HG02970 (cell line): ENCODE measurements around the gene NDRG4.
"Not testable (repeated sequence)": the region's sequence is repeated elsewhere in the genome, so short reads cannot be mapped to it uniquely, and the experiment has no call there.

Experiments used
- ATAC-seq: cut with Tn5 transposase; IDR thresholded peaks from one replicate; pipeline ENCODE4 v1.9.1; 2021; ENCODE audit warnings: mild to moderate bottlenecking, moderate library complexity, moderate number of reproducible peaks; ENCODE audit not compliant: unreplicated experiment, low FRiP score

The NDRG4 gene

GRCh38 chr16:58464916-58465731 is 34.8 kb upstream of the NDRG4 start:
- ATAC-seq: no peak

DNA sequence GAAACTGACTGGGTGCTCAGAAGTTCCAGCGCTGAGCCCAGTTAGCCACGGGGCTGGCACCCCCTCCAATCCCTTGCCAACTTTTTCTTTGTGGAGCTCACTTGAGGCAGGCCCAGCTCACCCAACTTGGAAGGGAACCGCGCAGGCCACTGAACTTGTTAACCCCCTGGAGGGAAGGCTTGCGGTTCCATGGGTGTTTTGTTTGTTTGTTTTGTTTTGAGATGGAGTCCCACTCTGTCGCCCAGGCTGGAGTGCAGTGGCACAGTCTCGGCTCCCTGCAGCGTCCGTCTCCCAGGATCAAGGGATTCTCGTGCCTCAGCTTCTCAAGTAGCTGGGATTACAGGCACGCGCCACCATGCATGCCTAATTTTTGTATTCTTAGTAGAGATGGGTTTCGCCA is 34.1 kb upstream of the NDRG4 start:
- ATAC-seq: no peak

DNA sequence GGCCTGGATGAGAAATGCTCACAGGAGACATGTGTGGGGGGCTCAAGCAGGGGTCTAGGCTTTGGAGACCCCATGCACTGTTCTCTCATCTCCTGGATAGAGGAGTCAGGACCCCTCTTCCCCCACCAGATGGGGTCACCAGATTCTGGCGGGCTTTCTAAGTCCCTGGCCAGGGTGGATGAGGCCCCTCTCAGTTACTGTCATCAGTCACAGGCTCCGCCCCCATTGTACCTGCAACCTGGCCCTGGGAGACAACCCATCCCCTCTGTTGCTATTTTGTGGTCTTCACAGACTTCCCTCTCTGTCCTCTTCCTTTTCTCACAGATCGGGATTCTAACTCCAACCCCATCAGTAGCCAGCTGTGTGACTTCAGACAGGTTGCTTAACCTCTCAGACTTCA is 33.5 kb upstream of the NDRG4 start:
- no peak for ATAC-seq

- ATAC-seq: no peak
These were observed 32.0 kb upstream of the NDRG4 start for GRCh38 chr16:58467905-58468304.

GRCh38 chr16:58471209-58471975 is 28.6 kb upstream of the NDRG4 start:
- no peak for ATAC-seq

- no peak for ATAC-seq
These were observed 27.7 kb upstream of the NDRG4 start for GRCh38 chr16:58472266-58472665.

- ATAC-seq: no peak
These were observed 27.1 kb upstream of the NDRG4 start for GRCh38 chr16:58472827-58473226.

GRCh38 chr16:58474296-58474695 is 25.6 kb upstream of the NDRG4 start:
- no peak for ATAC-seq

- no peak for ATAC-seq
These were observed 24.8 kb upstream of the NDRG4 start for GRCh38 chr16:58475091-58475619.

- ATAC-seq: no peak
These were observed 23.2 kb upstream of the NDRG4 start for GRCh38 chr16:58476791-58477190.

GRCh38 chr16:58478427-58478826 is 21.5 kb upstream of the NDRG4 start:
- ATAC-seq: no peak

DNA sequence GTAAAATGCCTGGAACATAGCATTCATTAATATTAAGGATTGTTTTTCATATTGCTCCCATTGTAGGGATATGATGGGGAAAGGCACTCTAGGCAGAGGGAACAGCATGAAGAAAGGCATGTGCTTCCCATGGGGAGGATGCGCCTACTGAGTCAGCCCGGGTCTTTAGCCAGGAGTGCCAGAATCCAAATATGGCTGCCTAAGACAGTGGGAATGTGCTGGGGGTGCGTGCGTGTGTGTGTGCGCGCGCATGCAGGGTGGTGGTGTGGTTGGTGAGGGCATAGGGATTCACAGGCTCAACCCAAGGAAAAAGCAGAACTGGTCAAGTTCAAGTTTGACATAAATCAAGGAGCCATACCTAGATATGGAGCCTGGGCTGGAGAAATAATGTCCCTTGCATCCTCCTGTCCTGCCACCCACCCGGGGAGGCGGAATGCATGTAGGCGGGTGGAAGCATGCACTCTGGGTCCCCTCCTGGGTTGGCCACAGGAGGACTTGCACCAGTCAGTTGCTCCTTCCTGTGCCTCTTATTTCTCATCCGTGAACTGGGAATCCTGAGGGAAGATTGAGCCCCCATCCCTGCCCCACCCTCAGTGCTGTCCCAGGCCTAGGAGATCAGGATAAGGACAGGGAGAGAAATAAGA is 18.6 kb upstream of the NDRG4 start:
- no peak for ATAC-seq

GRCh38 chr16:58481931-58482330 is 18.0 kb upstream of the NDRG4 start:
- no peak for ATAC-seq

DNA sequence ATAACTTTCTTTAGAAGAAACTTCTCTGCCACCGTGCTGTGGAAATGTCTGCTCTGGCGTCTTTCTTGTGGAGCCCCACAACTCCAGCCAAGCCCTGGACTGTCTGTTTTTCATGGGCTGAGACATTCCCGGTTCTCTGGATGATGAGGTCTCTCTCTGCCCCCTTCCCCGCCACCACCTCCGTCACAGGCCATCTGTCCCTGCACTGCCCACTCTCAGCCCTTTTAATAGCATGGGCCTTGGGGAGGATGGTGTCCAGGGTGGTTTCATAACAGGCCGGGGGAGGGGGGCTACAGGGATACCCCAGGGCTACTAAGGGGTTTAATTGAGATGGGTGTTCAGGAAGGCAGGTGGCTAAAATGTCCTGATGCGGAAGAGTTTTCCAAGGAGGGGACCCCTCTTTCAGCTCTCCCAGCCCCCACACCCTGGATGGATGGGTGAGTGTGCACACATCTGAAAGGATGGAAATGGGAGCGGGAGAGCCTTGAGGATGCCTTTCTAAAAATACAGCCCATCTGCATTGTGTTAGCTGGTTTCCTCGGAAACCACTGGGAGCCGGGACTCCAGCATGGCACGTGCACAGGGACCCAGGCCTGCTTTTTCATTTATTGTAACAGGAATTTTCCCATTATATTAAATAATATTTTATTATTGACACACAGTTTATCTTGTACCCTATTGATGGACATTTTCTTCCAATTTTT is 14.6 kb upstream of the NDRG4 start:
- ATAC-seq: no peak

GRCh38 chr16:58487566-58488351 is 12.2 kb upstream of the NDRG4 start:
- ATAC-seq: no peak

DNA sequence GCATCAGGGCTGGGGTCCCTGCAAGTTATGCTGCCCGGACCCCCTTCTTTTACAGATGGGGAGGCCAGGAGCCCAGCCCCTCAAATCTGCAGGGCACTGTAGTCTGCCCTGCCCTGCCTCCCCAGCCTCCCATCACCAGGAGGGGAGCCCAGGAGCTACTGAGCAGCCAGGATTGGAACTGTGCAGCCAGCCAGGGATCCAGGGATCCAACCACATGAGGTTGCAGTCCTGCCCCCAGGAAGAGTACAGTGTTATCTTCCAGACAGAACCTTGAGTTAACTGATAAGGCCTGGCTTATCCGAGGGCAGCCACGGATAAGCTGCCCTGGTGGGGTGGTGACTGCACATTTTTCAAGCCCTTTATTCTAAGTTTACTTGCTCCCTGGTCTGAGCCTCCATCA is 11.4 kb upstream of the NDRG4 start:
- ATAC-seq: no peak

DNA sequence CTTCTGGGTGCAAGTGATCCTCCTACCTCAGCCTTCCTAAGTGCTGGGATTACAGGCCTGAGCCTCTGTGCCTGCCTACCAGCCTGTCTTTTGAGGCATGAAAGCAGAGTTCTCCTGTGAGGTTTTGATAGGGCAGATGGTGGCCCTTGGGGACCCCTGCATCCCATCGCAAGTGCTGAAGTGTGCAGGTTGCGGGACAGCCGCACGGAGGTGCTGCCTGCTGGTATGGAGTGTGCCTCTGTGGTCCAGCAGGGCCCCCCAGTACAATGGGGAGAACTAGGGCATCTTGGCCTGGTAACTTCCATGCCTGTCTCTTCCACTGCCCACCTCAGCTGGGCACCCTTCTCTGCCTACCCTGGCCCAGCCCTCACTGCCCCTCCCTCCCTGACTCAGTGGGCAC is 9.9 kb upstream of the NDRG4 start:
- ATAC-seq: no peak

- ATAC-seq: not testable (repeated sequence)
These were observed 9.4 kb upstream of the NDRG4 start for GRCh38 chr16:58490539-58490938.

GRCh38 chr16:58492066-58492465 is 7.9 kb upstream of the NDRG4 start:
- no peak for ATAC-seq

GRCh38 chr16:58492735-58493134 is 7.2 kb upstream of the NDRG4 start:
- no peak for ATAC-seq
